Measurements from ENCODE around the gene FYN. TPM values are rescaled to one million over a fixed set of nuclear protein-coding genes. Genes with fewer than 3 reads are reported as not detected.

The FYN gene
- total RNA-seq, 1 donor from 2014 or later: 474 TPM

DNA sequence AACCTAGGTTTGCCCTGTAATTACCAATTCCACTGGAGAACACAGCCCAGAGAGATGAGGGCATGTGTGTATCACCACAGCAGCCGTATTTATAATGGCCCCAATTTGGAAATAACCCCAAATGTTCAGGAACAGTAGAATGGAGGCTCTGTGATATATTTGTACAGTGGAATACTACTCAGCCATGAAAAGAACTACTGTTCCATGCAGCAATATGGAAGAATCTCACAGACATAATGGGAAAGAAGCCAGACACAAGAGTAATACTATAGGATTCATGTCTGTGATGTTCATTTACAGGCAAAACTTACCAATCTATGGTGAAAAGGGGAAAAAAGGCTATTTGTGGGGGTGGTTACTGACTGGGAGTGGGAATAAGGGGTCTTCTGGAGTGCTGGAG, 183.8 kb downstream of the FYN start:
- TF ChIP-seq, protein P1, sequence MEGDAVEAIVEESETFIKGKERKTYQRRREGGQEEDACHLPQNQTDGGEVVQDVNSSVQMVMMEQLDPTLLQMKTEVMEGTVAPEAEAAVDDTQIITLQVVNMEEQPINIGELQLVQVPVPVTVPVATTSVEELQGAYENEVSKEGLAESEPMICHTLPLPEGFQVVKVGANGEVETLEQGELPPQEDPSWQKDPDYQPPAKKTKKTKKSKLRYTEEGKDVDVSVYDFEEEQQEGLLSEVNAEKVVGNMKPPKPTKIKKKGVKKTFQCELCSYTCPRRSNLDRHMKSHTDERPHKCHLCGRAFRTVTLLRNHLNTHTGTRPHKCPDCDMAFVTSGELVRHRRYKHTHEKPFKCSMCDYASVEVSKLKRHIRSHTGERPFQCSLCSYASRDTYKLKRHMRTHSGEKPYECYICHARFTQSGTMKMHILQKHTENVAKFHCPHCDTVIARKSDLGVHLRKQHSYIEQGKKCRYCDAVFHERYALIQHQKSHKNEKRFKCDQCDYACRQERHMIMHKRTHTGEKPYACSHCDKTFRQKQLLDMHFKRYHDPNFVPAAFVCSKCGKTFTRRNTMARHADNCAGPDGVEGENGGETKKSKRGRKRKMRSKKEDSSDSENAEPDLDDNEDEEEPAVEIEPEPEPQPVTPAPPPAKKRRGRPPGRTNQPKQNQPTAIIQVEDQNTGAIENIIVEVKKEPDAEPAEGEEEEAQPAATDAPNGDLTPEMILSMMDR (IDR thresholded peaks at IDR 0.05; ENCODE audit: unreplicated experiment): no peak
- no peak overlapping the region for H3K27ac Mint-ChIP-seq (ENCODE audit: unreplicated experiment)
- H3K4me1 Mint-ChIP-seq (ENCODE audit: unreplicated experiment): peaks cover 28% of the 10 kb centered on the region
- H3K36me3 Mint-ChIP-seq (ENCODE audit: low read depth, unreplicated experiment): peaks cover 83% of the 10 kb centered on the region
- H3K4me3 Mint-ChIP-seq (ENCODE audit: unreplicated experiment): peak overlapping the region; percentile 47
- DNase-seq (ENCODE audit: low spot score): no peak
- no peaks in the 10 kb centered on the region for H3K9me3 Mint-ChIP-seq (ENCODE audit: unreplicated experiment)
- H3K27me3 Mint-ChIP-seq (ENCODE audit: unreplicated experiment): peaks cover 22% of the 10 kb centered on the region

DNA sequence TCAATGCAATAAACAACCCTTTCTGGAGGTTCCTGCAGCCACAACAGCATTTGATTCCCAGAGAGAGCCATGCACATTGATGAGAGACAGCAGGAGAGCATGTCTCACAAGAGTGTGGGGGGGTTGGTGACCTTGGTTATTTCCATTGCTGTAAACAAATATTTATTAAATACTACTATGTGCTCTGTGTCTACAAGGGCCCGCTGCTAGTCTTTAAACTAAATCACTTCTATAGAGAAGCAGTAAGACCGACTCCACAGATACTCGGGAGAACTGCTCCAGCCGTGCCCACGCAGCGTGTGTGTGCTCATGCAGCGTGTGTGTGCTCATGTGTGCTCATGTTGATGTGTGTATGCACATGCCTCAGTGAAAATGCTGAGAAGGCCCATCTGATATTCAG, 184.9 kb downstream of the FYN start:
- H3K9me3 Mint-ChIP-seq (ENCODE audit: unreplicated experiment): no peaks in the 10 kb centered on the region
- peaks cover 36% of the 10 kb centered on the region for H3K4me1 Mint-ChIP-seq (ENCODE audit: unreplicated experiment)
- peaks cover 19% of the 10 kb centered on the region for H3K27me3 Mint-ChIP-seq (ENCODE audit: unreplicated experiment)
- peaks cover 86% of the 10 kb centered on the region for H3K36me3 Mint-ChIP-seq (ENCODE audit: low read depth, unreplicated experiment)
- no peak overlapping the region for H3K27ac Mint-ChIP-seq (ENCODE audit: unreplicated experiment)
- no peak for DNase-seq (ENCODE audit: low spot score)
- no peak overlapping the region for H3K4me3 Mint-ChIP-seq (ENCODE audit: unreplicated experiment)
- TF ChIP-seq, protein P1 (IDR thresholded peaks at IDR 0.05; ENCODE audit: unreplicated experiment): no peak

DNA sequence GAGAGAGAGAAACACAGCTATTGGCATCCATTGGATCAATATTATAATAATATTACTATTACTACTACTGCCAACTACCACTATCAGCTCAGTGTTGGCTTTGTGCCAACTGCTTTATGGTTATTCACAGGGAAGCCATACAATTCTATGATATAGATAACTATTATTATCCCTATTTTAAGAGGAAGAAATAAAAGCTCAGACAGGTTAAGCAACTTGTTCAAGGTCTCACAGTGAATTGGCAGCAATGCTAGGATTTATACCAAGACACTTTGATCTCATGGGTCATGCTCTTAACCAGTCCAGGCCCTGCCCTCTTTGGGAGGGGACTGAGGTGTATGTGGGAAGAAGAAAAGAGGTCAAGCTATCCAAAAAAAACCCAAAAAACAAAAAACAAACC, 185.6 kb downstream of the FYN start:
- H3K4me1 Mint-ChIP-seq (ENCODE audit: unreplicated experiment): peaks cover 43% of the 10 kb centered on the region
- peaks cover 79% of the 10 kb centered on the region for H3K36me3 Mint-ChIP-seq (ENCODE audit: low read depth, unreplicated experiment)

DNA sequence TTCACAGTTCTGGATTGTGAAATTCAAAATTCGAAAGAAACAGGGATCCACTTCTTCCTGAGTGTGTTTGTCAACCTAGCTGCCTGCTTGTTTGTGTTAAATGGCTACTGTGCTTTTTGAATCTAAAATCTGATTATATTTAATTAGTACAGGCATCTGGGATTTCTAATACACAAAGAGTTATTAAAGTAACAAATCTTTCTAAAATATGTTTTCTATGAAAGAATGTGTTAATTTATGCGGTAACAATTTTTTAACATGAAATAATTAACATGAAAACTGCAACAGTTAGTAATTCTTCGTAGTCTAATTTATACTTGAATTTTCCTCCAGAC, 186.4 kb downstream of the FYN start:
- no peak overlapping the region for H3K4me3 Mint-ChIP-seq (ENCODE audit: unreplicated experiment)
- peaks cover 81% of the 10 kb centered on the region for H3K36me3 Mint-ChIP-seq (ENCODE audit: low read depth, unreplicated experiment)
- TF ChIP-seq, protein P1 (IDR thresholded peaks at IDR 0.05; ENCODE audit: unreplicated experiment): no peak
- peak overlapping the region; percentile 62 for H3K27ac Mint-ChIP-seq (ENCODE audit: unreplicated experiment)
- peaks cover 13% of the 10 kb centered on the region for H3K27me3 Mint-ChIP-seq (ENCODE audit: unreplicated experiment)
- no peak for DNase-seq (ENCODE audit: low spot score)
- peaks cover 48% of the 10 kb centered on the region for H3K4me1 Mint-ChIP-seq (ENCODE audit: unreplicated experiment)
- no peaks in the 10 kb centered on the region for H3K9me3 Mint-ChIP-seq (ENCODE audit: unreplicated experiment)

More for the DNA sequence above, 185.6 kb downstream of the FYN start:
- peak overlapping the region; percentile 61 for H3K27ac Mint-ChIP-seq (ENCODE audit: unreplicated experiment)
- peaks cover 13% of the 10 kb centered on the region for H3K27me3 Mint-ChIP-seq (ENCODE audit: unreplicated experiment)
- H3K9me3 Mint-ChIP-seq (ENCODE audit: unreplicated experiment): no peaks in the 10 kb centered on the region
- TF ChIP-seq, protein P1 (IDR thresholded peaks at IDR 0.05; ENCODE audit: unreplicated experiment): no peak
- DNase-seq (ENCODE audit: low spot score): no peak
- H3K4me3 Mint-ChIP-seq (ENCODE audit: unreplicated experiment): no peak overlapping the region

DNA sequence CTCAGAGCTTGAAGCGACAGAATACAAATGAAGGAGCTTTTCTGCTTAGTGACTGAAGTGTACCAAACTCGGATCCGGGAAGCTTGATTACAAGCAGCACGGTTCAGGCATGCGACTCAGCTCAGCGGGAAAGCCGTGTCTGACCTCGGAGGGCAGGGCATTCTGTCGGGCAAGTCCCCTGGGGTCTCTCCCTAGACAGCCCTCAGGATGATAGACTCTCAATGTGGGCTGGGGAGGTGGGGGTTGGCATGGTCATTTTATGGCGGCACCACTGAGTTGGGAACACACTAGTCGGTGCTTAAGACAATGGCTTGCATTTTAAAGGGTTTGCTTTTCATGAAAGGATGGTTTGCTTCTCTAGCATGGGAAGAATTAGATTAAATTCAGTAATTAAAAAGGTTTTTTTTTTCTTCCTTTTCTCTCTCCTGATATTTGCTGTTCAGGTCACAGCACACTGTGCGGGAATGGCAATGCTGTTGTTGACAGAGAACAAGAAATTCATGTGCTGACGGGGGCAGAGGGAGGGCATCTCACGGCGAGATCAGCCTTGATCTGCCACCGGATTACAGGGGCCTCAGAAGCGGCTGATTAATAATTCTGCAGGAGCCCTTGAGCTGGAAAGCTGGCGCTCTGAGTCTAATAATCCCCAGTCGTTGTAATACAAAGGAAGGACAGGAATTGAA, 186.9 kb downstream of the FYN start:
- Mint-ChIP-seq H3K4me1 (ENCODE audit: unreplicated experiment) (peaks cover 48% of the 10 kb centered on the region), H3K4me3 (ENCODE audit: unreplicated experiment) (peak overlapping the region; percentile 68), H3K27me3 (ENCODE audit: unreplicated experiment) (peaks cover 16% of the 10 kb centered on the region), H3K27ac (ENCODE audit: unreplicated experiment) (no peak overlapping the region), H3K36me3 (ENCODE audit: low read depth, unreplicated experiment) (peaks cover 81% of the 10 kb centered on the region), H3K9me3 (ENCODE audit: unreplicated experiment) (no peaks in the 10 kb centered on the region)
- TF ChIP-seq, protein P1 (IDR thresholded peaks at IDR 0.05; ENCODE audit: unreplicated experiment): no peak
- DNase-seq (ENCODE audit: low spot score): no peak
